ENCODE data around the gene TM4SF1.

TM4SF1 gene

DNA sequence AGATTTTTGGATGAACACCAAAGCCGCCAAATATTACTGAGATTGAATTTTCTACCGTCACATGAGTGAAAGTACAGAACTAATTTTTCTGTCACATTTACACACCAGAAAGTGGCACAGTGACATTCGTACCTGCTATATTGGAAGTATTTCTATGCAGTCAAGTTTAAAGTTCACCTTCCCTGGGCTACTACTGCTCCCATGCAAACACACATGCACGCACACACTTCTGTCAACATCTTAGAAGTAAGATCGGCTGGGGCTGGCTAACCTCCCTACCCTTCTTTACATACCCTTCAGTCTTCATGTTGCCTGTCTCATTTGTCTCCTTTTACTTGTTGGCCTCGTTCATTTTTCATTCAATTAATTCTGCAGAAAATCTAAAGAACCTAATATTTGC lies 19.0 kb upstream of the TM4SF1 start:
- TF ChIP-seq, protein P1, sequence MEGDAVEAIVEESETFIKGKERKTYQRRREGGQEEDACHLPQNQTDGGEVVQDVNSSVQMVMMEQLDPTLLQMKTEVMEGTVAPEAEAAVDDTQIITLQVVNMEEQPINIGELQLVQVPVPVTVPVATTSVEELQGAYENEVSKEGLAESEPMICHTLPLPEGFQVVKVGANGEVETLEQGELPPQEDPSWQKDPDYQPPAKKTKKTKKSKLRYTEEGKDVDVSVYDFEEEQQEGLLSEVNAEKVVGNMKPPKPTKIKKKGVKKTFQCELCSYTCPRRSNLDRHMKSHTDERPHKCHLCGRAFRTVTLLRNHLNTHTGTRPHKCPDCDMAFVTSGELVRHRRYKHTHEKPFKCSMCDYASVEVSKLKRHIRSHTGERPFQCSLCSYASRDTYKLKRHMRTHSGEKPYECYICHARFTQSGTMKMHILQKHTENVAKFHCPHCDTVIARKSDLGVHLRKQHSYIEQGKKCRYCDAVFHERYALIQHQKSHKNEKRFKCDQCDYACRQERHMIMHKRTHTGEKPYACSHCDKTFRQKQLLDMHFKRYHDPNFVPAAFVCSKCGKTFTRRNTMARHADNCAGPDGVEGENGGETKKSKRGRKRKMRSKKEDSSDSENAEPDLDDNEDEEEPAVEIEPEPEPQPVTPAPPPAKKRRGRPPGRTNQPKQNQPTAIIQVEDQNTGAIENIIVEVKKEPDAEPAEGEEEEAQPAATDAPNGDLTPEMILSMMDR (IDR thresholded peaks at IDR 0.05) = no peak
- H3K9me3 ChIP-seq = no peaks in the 10 kb centered on the region
- no peaks in the 10 kb centered on the region for H3K27me3 ChIP-seq
- intact Hi-C loops (cut with DNase I; ENCODE audit: low total_unique reads) = no loop called here
- peaks cover 0 to 57% (median 31%) of the 10 kb centered on the region in 4 donors for H3K4me1 ChIP-seq
- DNase-seq = no peak
- H3K27ac ChIP-seq = peak overlapping the region; percentile 63 to 69
- H3K36me3 ChIP-seq = no peaks in the 10 kb centered on the region
- H3K4me3 ChIP-seq = no peak overlapping the region

DNA sequence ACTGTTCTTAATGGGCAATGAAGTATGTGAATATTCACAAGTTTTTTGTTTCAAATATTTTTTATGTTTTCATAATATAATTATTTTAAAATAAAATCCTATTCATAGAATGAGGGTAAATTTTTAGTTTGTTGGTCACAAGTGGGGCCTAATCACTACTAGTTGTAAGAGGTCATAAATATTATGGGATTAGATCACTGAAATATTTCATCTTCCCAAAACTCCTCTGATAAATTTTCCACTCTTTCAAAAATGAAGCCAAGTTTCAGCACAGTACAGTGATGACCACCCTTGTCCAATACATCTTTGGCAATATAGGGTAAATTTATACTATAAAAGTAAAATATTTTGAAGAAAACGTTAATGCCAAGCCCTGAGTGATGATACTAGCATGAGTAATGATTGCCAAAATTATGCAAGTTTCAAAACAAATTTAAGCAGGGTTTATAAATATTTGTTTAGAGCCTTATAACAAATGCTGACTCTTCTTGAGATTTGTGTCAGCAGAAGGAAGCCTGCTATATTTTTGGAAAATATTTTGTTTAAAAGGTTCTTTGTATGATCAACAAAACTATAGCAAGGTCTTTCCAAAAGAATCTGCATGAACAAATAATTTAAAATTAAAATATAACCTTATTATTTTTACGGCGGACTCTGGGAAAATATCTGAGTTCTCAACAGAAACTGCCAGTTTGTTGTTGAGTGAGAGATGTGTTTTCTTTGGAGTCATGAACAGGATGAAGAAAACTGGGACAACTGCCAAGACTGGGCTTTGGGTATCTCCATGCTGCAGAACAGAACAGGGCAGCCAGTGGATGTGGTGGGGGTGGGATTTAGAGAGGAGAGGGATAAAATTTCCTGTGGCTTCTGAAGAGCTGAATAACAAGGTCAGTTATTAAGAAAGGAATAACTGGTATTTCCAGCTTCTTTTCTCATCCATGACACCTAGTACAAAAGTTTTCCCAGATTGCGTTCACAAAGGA lies 17.9 kb upstream of the TM4SF1 start:
- intact Hi-C loops (cut with DNase I; ENCODE audit: low total_unique reads) = no loop called here
- H3K9me3 ChIP-seq = no peaks in the 10 kb centered on the region
- H3K36me3 ChIP-seq = no peaks in the 10 kb centered on the region
- H3K4me1 ChIP-seq = peaks cover 0 to 47% (median 24%) of the 10 kb centered on the region in 4 donors
- H3K27ac ChIP-seq = peak overlapping the region; percentile 63 to 69
- no peaks in the 10 kb centered on the region for H3K27me3 ChIP-seq
- peak; percentile 48 to 77 for DNase-seq
- no peak overlapping the region for H3K4me3 ChIP-seq
- TF ChIP-seq, protein P1 (IDR thresholded peaks at IDR 0.05) = no peak

DNA sequence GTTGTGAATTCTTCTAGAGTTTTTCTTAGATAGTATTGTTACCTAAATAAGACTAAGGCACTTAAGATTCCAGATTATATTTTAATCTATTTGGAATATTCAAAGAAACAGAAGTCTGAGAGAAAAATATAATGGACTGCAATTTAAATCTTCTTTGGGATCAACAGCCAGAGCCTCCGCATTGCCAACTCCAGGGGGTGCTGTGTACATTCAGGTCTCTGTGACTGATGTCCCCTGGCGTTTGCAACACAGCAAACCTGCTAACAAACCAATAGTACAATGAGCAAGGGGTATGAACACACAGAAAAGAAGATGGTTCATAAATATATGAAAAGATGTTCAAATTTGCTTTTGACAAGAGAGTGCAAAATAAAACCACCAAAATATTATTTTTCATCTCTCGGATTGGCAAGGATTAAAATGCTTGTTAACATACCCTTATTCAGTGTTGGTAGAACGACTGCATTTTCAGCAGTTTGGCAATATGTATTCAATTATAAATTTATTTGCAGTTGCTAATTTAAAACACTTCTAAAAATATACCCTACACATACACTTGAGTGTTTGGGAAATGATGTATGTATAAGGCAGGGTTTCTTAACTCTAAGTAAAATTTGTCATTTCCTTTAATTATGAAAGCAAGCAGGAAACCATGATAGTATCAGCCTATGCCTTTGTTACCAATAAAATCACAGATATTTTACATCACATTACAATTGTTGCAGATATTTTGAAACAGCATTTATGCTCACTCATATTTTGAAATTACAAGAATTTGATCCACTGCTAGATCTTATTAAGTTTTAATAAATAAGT lies 16.1 kb upstream of the TM4SF1 start:
- Histone ChIP-seq H3K4me1 (peaks cover 0 to 36% (median 23%) of the 10 kb centered on the region in 4 donors), H3K36me3 (no peaks in the 10 kb centered on the region), H3K4me3 (no peak overlapping the region), H3K27me3 (no peaks in the 10 kb centered on the region), H3K9me3 (no peaks in the 10 kb centered on the region), H3K27ac (peak overlapping the region; percentile 11 to 19)
- TF ChIP-seq, protein P1 (IDR thresholded peaks at IDR 0.05) = peak; percentile 82 to 86
- DNase-seq = peak; percentile 66 to 81
- intact Hi-C loops (cut with DNase I; ENCODE audit: low total_unique reads) = loop anchor here (2.0 kb wide), 1 partner anchor 87 kb away; no protein-coding TSS in a partner anchor

DNA sequence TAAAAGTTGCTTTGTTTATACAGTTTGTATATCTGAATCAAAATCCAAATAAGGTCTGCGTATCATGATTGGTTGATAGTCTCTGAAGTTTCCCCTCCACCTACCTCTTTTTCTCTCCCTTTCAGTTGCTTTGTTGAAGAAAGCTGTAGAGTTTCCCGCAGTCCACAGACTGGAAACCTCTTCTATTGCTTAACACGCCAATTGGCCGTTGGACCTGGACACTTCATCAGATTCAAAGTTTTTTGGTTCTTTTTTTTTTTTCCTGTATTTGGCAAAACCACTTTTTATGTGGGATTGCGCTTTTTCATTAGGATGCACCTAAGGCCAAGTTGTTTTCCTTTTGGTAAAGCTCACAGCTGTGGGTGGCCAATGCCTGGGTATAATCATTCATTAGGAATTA lies 14.5 kb upstream of the TM4SF1 start:
- no peak for DNase-seq
- H3K27ac ChIP-seq = no peak overlapping the region
- peaks cover 0 to 42% (median 28%) of the 10 kb centered on the region in 4 donors for H3K4me1 ChIP-seq
- H3K27me3 ChIP-seq = no peaks in the 10 kb centered on the region
- intact Hi-C loops (cut with DNase I; ENCODE audit: low total_unique reads) = loop anchor here (2.0 kb wide), 1 partner anchor 89 kb away; no protein-coding TSS in a partner anchor
- H3K36me3 ChIP-seq = no peaks in the 10 kb centered on the region
- TF ChIP-seq, protein P1 (IDR thresholded peaks at IDR 0.05) = no peak
- no peak overlapping the region for H3K4me3 ChIP-seq
- H3K9me3 ChIP-seq = no peaks in the 10 kb centered on the region

DNA sequence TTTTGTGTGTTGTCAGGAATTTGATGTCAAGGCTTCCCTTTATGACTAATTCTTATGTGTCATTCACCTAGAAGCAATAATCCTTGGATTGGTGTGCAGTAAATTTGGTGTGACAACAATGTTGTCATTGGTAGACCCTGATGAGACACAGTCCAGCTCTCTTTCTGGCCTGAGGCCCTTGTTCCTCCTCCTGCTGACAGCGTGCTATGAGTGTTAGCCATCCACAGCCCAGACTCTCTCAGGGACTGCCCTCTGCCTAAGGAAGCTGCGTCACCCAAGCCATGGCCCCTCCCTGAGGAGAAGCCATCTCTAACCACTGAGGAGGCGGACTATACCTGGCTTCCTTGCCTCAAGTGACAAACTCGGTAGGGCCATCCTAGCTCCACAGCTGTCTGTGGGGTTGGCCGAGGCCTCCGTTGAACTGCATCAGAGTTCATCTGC lies 13.3 kb upstream of the TM4SF1 start:
- intact Hi-C loops (cut with DNase I; ENCODE audit: low total_unique reads) = no loop called here
- no peak overlapping the region for H3K4me3 ChIP-seq
- H3K9me3 ChIP-seq = no peaks in the 10 kb centered on the region
- no peaks in the 10 kb centered on the region for H3K36me3 ChIP-seq
- TF ChIP-seq, protein P1 (IDR thresholded peaks at IDR 0.05) = no peak
- DNase-seq = no peak
- no peak overlapping the region for H3K27ac ChIP-seq
- H3K27me3 ChIP-seq = no peaks in the 10 kb centered on the region
- H3K4me1 ChIP-seq = peaks cover 0 to 45% (median 30%) of the 10 kb centered on the region in 4 donors

Data from tibial artery (tissue), 4 donors.